GM19099 (cell line): ENCODE results near the gene MYO6.

Experiments used
- POLR2A ChIP-seq: IDR thresholded peaks from 3 replicates; pipeline ENCODE4 v1.6.1; 2011; ENCODE audit warnings: low read depth; ENCODE audit not compliant: insufficient read length; ENCODE audit errors: extremely low read depth

Gene MYO6

GRCh38 chr6:75748743-75749538 is at the start of gene MYO6:
Gene MYO6, plus strand, starts transcription at chr6:75749239. Its CDS starts 68,309 bp downstream, at chr6:75817548.
- peak; percentile 95 for TF ChIP-seq POLR2A

GRCh38 chr6:75711173-75711572 is 37.9 kb upstream of the MYO6 start:
- no peak for TF ChIP-seq POLR2A

GRCh38 chr6:75719133-75719532 is 29.9 kb upstream of the MYO6 start:
- no peak for TF ChIP-seq POLR2A

GRCh38 chr6:75723382-75723781 is 25.7 kb upstream of the MYO6 start:
- TF ChIP-seq POLR2A, result no peak

- TF ChIP-seq POLR2A, result no peak
Measured at GRCh38 chr6:75727206-75727605, 21.8 kb upstream of the MYO6 start.

GRCh38 chr6:75735491-75736186 is 13.4 kb upstream of the MYO6 start:
- no peak for TF ChIP-seq POLR2A

- TF ChIP-seq POLR2A, result no peak
Measured at GRCh38 chr6:75743971-75744370, 5.1 kb upstream of the MYO6 start.

GRCh38 chr6:75745404-75745803 is 3.6 kb upstream of the MYO6 start:
- TF ChIP-seq POLR2A, result no peak

GRCh38 chr6:75746221-75746620 is 2.8 kb upstream of the MYO6 start:
- TF ChIP-seq POLR2A, result no peak

GRCh38 chr6:75747152-75747992 is 1.7 kb upstream of the MYO6 start:
- no peak for TF ChIP-seq POLR2A

GRCh38 chr6:75748003-75748742 is 866 bp upstream of the MYO6 start:
- TF ChIP-seq POLR2A, result no peak

GRCh38 chr6:75751443-75751842 is 2.4 kb downstream of the MYO6 start:
- TF ChIP-seq POLR2A, result no peak

- TF ChIP-seq POLR2A, result no peak
Measured at GRCh38 chr6:75752365-75752764, 3.3 kb downstream of the MYO6 start.

- no peak for TF ChIP-seq POLR2A
Measured at GRCh38 chr6:75755704-75756103, 6.7 kb downstream of the MYO6 start.

- no peak for TF ChIP-seq POLR2A
Measured at GRCh38 chr6:75757295-75757694, 8.3 kb downstream of the MYO6 start.
